SK-N-SH (cell line): ENCODE measurements around the gene NKD1. TPM values are rescaled to one million over a fixed set of nuclear protein-coding genes. Genes with fewer than 3 reads are reported as not detected.

Experiments used
- CTCF ChIA-PET: fragments of 300-600, 350-600 bp; formaldehyde crosslinking; extraction: SDS; loops from one replicate; lab custom pipeline; 2021; lab: Yijun Ruan, JAX
- POLR2A ChIA-PET: fragments of 350-600 bp; sonication (Branson Sonifier 250); formaldehyde crosslinking; extraction: SDS; loops from one replicate; lab custom pipeline; 2020; ENCODE audit warnings: antibody characterized with exemption, inconsistent platforms; lab: Yijun Ruan, JAX
- DNase-seq: peaks from one replicate; pipeline ENCODE4 v3.0.0; 2012
- H2AFZ ChIP-seq: fragments of 200-600 bp; sonication (generic); 2 replicates; pipeline ENCODE4 v1.8.1; 2016; ENCODE audit warnings: antibody characterized with exemption, mild to moderate bottlenecking, low read depth
- H3F3A ChIP-seq: fragments of 200-600 bp; sonication (generic); replicated peaks from 2 replicates; pipeline ENCODE3; 2016; ENCODE audit warnings: antibody characterized with exemption, mild to moderate bottlenecking; ENCODE audit not compliant: insufficient read depth
- H3K27ac ChIP-seq, 2 experiments: fragments of 200-500 bp in 1 of 2; fragments of 200-600 bp in 1 of 2; sonication (Bioruptor generic) in 1 of 2; sonication (generic), shearing (Covaris generic) in 1 of 2; 2 replicates each; pipeline versions ENCODE4 v1.5.1 to v1.6.1; 2014 to 2016; ENCODE audit warnings: low read depth in 2 of 2, inconsistent platforms in 1 of 2, low read length in 1 of 2, mild to moderate bottlenecking in 1 of 2, mixed read lengths in 1 of 2
- H3K27me3 ChIP-seq: fragments of 200-600 bp; sonication (generic), shearing (Covaris generic); 2 replicates; pipeline ENCODE4 v1.6.1; 2016; ENCODE audit warnings: mixed run types; ENCODE audit not compliant: insufficient read depth
- H3K36me3 ChIP-seq, 2 experiments: fragments of 200-500 bp in 1 of 2; fragments of 200-600 bp in 1 of 2; sonication (Bioruptor generic) in 1 of 2; sonication (generic) in 1 of 2; replicated peaks in 1 of 2; 2 replicates each; pipeline versions ENCODE3 to v1.5.1; 2014 to 2016; ENCODE audit warnings: low read length in 1 of 2, mild to moderate bottlenecking in 1 of 2; ENCODE audit not compliant: insufficient read depth in 2 of 2, control insufficient read depth in 1 of 2
- H3K4me1 ChIP-seq, 2 experiments: fragments of 200-500 bp in 1 of 2; fragments of 200-600 bp in 1 of 2; sonication (Bioruptor generic) in 1 of 2; sonication (generic), shearing (Covaris generic) in 1 of 2; 2 replicates each; pipeline versions ENCODE4 v1.5.1 to v1.6.1; 2014 to 2016; ENCODE audit warnings: low read depth in 1 of 2, low read length in 1 of 2, mixed run types in 1 of 2; ENCODE audit not compliant: insufficient read depth in 2 of 2, control insufficient read depth in 1 of 2
- H3K4me2 ChIP-seq: fragments of 200-600 bp; sonication (generic), shearing (Covaris generic); 2 replicates; pipeline ENCODE4 v1.6.1; 2017; ENCODE audit warnings: mixed run types
- H3K4me3 ChIP-seq, 2 experiments: fragments of 200-500 bp in 1 of 2; fragments of 200-600 bp in 1 of 2; sonication (Bioruptor generic) in 1 of 2; sonication (generic), shearing (Covaris generic) in 1 of 2; 2 replicates each; pipeline versions ENCODE4 v1.5.1 to v1.8.1; 2014 to 2016; ENCODE audit warnings: low read depth in 2 of 2, inconsistent platforms in 1 of 2, low read length in 1 of 2, mild to moderate bottlenecking in 1 of 2, mixed read lengths in 1 of 2, moderate library complexity in 1 of 2
- H3K79me2 ChIP-seq: fragments of 200-600 bp; sonication (generic); 2 replicates; pipeline ENCODE4 v1.8.1; 2017; ENCODE audit warnings: mild to moderate bottlenecking; ENCODE audit not compliant: insufficient read depth
- H3K9ac ChIP-seq: fragments of 200-600 bp; sonication (generic); 2 replicates; pipeline ENCODE4 v1.6.1; 2017; ENCODE audit warnings: mixed run types
- H3K9me2 ChIP-seq: fragments of 200-600 bp; sonication (generic); 2 replicates; pipeline ENCODE4 v1.6.1; 2017; ENCODE audit warnings: mixed run types
- H3K9me3 ChIP-seq: fragments of 200-600 bp; sonication (generic); 2 replicates; pipeline ENCODE4 v1.6.1; 2017; ENCODE audit warnings: mixed run types, mild to moderate bottlenecking, moderate library complexity
- H4K20me1 ChIP-seq: fragments of 200-600 bp; sonication (generic); 2 replicates; pipeline ENCODE4 v1.6.1; 2017; ENCODE audit warnings: mild to moderate bottlenecking, mixed run types; ENCODE audit not compliant: insufficient read depth
- CHD2 ChIP-seq: fragments of 150-350 bp; IDR thresholded peaks from 2 replicates; pipeline ENCODE4 v1.6.1; 2018; ENCODE audit warnings: low read length; ENCODE audit not compliant: partially characterized antibody
- EP300 ChIP-seq, 2 experiments: IDR thresholded peaks; 2 replicates each; pipeline versions ENCODE4 v1.4.0 to v1.6.1; 2012; ENCODE audit warnings: borderline replicate concordance in 1 of 2, low read depth in 1 of 2, low read length in 1 of 2
- FOXJ3 ChIP-seq: sonication (generic); formaldehyde crosslinking; IDR thresholded peaks from 2 replicates; pipeline ENCODE4 v1.5.1; 2020; ENCODE audit warnings: mild to moderate bottlenecking, missing genetic modification reagents
- JUND ChIP-seq: IDR thresholded peaks from 2 replicates; pipeline ENCODE4 v1.4.0; 2012
- NFIC ChIP-seq: IDR thresholded peaks from 2 replicates; pipeline ENCODE4 v1.4.0; 2012; ENCODE audit warnings: borderline replicate concordance
- NRF1 ChIP-seq: IDR thresholded peaks from 2 replicates; pipeline ENCODE4 v1.6.1; 2012; ENCODE audit warnings: low read depth, mild to moderate bottlenecking, low read length
- RAD21 ChIP-seq: IDR thresholded peaks from 2 replicates; pipeline ENCODE4 v1.6.1; 2012; ENCODE audit warnings: mild to moderate bottlenecking, low read length
- SMC3 ChIP-seq: IDR thresholded peaks from 2 replicates; pipeline ENCODE4 v1.6.1; 2012; ENCODE audit warnings: low read depth, low read length, improper control_type of control experiment
- TCF12 ChIP-seq: IDR thresholded peaks from 2 replicates; pipeline ENCODE4 v1.4.0; 2012
- YY1 ChIP-seq: IDR thresholded peaks from 2 replicates; pipeline ENCODE4 v1.4.0; 2012; ENCODE audit warnings: low read depth, mild to moderate bottlenecking
- WGBS: methylation state at CpG from one replicate; pipeline ENCODE4 v1.1.6; 2017; ENCODE audit warnings: low lambda C conversion rate; 5-methylcytosine and 5-hydroxymethylcytosine counted together
- polyA plus RNA-seq, 3 experiments: library from polyadenylated mRNA; depleted of rRNA; stranded (reverse); fragments of >200 nt; gene quantifications; 2 replicates each; pipeline ENCODE4 v1.2.3, GENCODE V29; 2012
- TF ChIP-seq, protein P1 (sequence below): IDR thresholded peaks from 2 replicates; pipeline ENCODE4; 2012
- TF ChIP-seq, protein P2 (sequence below): IDR thresholded peaks from 2 replicates; pipeline ENCODE4 v1.6.1; 2012; ENCODE audit warnings: mild to moderate bottlenecking, low read depth, low read length, moderate library complexity
- TF ChIP-seq, protein P3 (sequence below): IDR thresholded peaks from 2 replicates; pipeline ENCODE4 v1.4.0; 2012; ENCODE audit warnings: low read depth, borderline replicate concordance
- TF ChIP-seq, protein P4 (sequence below): IDR thresholded peaks from 2 replicates; pipeline ENCODE4 v1.4.0; 2012; ENCODE audit warnings: low read depth

The NKD1 gene
- polyA plus RNA-seq, 1 of the 3 experiments (the other 2 are of a cell fraction) = 0.02 TPM

DNA sequence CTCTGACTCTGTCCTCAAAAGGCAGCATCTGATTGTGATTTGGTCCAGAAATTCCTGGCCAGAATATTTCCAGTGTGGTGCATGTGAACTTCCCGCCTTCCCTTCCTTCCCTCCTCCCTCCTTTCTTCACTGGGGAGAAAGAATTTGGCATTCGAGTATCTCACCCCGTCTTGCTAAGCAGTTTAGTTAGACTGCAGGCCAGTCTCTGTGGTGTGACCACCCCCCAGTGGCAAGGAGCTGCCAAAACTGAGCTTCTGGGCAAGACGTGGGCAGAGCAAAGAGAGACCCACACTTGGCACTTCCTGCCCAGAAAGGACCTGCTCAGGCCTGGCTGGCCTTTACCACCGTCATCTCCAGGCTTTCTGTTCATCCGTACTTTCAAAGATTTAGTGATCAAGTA, 96.5 kb downstream of the NKD1 start:
- H3K4me1 ChIP-seq = peaks cover 0 to 4% of the 10 kb centered on the region in 2 experiments; a peak in 1 of 4 replicates
- no peaks in the 10 kb centered on the region for H3K27me3 ChIP-seq
- 47% methylated on average over 6 of the region's 6 CpGs for WGBS
- no peaks in the 10 kb centered on the region for H3F3A ChIP-seq
- CTCF ChIA-PET = interaction anchor here (0.6 to 1.3 kb wide), 8 partner anchors 9 to 272 kb away, joined by 3 to 7 read pairs (median 3); no protein-coding TSS in a partner anchor
- H3K9me3 ChIP-seq = no peaks in the 10 kb centered on the region
- no peaks in the 10 kb centered on the region for H3K36me3 ChIP-seq
- no peak overlapping the region for H2AFZ ChIP-seq
- DNase-seq = peak; percentile 61
- no peaks in the 10 kb centered on the region for H4K20me1 ChIP-seq
- no peaks in the 10 kb centered on the region for H3K9me2 ChIP-seq
- no peak overlapping the region for H3K4me3 ChIP-seq
- no peak overlapping the region for H3K9ac ChIP-seq
- TF ChIP-seq SMC3 (peak; percentile 16; the same call in 1 of the 2 replicates), RAD21 (peak; percentile 65)
- TF ChIP-seq, protein P1, sequence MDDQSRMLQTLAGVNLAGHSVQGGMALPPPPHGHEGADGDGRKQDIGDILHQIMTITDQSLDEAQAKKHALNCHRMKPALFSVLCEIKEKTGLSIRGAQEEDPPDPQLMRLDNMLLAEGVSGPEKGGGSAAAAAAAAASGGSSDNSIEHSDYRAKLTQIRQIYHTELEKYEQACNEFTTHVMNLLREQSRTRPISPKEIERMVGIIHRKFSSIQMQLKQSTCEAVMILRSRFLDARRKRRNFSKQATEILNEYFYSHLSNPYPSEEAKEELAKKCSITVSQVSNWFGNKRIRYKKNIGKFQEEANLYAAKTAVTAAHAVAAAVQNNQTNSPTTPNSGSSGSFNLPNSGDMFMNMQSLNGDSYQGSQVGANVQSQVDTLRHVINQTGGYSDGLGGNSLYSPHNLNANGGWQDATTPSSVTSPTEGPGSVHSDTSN = no peak
- no peak overlapping the region for H3K27ac ChIP-seq
- no peaks in the 10 kb centered on the region for H3K79me2 ChIP-seq
- POLR2A ChIA-PET = interaction anchor here (1.0 kb wide), 1 partner anchor 271 kb away, joined by 3 read pairs; no protein-coding TSS in a partner anchor
- no peak overlapping the region for H3K4me2 ChIP-seq

DNA sequence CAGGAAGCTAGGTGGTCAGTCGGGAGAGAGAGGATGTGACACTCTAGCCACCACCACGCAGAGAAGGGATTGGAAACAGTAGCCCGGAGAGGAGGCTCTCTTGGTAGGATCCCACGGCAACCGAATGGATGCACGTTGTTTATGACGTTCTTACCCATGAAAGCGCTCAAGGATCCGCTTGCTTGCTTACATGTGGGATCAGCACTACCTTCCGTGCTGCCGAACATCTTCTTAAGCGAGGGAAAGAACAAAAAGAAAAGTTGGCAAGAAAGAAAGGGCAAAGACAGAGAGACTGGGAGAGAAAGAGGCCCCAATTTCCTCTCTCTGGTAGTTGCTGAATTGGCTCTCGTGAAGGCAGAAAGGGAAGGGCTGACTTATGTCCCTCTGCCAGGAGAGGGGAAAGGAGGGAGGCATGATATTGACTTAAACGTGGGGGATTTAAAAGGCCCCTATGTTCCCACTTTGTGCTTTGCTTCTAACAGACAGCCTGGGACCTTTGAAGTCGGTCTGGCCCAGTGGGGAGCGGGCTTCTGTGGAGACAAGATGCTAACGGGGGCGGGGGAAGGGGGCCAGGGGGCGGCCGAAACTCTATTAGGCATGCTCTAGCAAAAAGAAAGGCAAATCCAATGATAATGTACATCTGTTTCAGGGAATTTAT, 97.5 kb downstream of the NKD1 start:
- Histone ChIP-seq H3K36me3 (no peaks in the 10 kb centered on the region), H3K9me3 (no peaks in the 10 kb centered on the region), H3K4me3 (no peak overlapping the region), H3K27me3 (no peaks in the 10 kb centered on the region), H3K4me1 (peaks cover 0 to 4% of the 10 kb centered on the region in 2 experiments; a peak in 1 of 4 replicates), H3K9me2 (no peaks in the 10 kb centered on the region)
- WGBS = 65% methylated on average over 20 of the region's 20 CpGs
- POLR2A ChIA-PET = no interaction called here
- TF ChIP-seq EP300 (IDR thresholded peaks at IDR 0.05; ENCODE audit: borderline replicate concordance in 1 of 2, low read depth in 1 of 2, low read length in 1 of 2) = no peak
- TF ChIP-seq, all 33 proteins: peak for 0
- no peak overlapping the region for H3K4me2 ChIP-seq
- no peak overlapping the region for H3K9ac ChIP-seq
- no peak overlapping the region for H3K27ac ChIP-seq
- H3K79me2 ChIP-seq = no peaks in the 10 kb centered on the region
- H4K20me1 ChIP-seq = no peaks in the 10 kb centered on the region
- CTCF ChIA-PET = interaction anchor here (0.6 to 1.3 kb wide), 6 partner anchors 10 to 291 kb away, joined by 3 to 4 read pairs (median 3); no protein-coding TSS in a partner anchor
- no peak for DNase-seq
- no peaks in the 10 kb centered on the region for H3F3A ChIP-seq
- H2AFZ ChIP-seq = no peak overlapping the region

DNA sequence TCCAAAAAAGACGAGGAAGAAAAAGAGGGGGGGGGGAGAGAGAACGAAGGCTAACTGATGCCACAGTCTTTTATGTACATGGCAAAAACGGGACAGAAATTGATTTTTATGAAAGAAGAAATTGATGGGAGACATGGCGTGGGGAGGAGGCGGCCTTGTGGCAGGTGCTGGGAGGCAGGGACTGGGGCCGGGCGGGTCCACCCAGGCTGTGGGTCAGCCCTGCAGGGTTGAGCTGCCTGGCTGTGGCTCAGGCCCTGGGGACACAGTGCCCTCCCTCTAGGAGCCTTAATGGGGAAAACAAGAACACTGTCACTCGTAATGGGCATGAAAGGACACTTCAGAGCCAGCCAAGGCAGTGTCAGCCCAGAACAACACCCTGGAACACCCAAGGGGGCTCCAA, 98.1 kb downstream of the NKD1 start:
- no peaks in the 10 kb centered on the region for H3K79me2 ChIP-seq
- H3K9me3 ChIP-seq = no peaks in the 10 kb centered on the region
- CTCF ChIA-PET = interaction anchor here (0.6 to 1.0 kb wide), 3 partner anchors 20 to 292 kb away, joined by 3 to 4 read pairs (median 3); no protein-coding TSS in a partner anchor
- no peaks in the 10 kb centered on the region for H3K27me3 ChIP-seq
- no peaks in the 10 kb centered on the region for H4K20me1 ChIP-seq
- H3K36me3 ChIP-seq = no peaks in the 10 kb centered on the region
- no peak overlapping the region for H3K9ac ChIP-seq
- no peak overlapping the region for H2AFZ ChIP-seq
- peaks cover 0 to 4% of the 10 kb centered on the region in 2 experiments; a peak in 1 of 4 replicates for H3K4me1 ChIP-seq
- H3K4me3 ChIP-seq = no peak overlapping the region
- POLR2A ChIA-PET = no interaction called here
- H3K27ac ChIP-seq = no peak overlapping the region
- no peaks in the 10 kb centered on the region for H3F3A ChIP-seq
- 43% methylated on average over 8 of the region's 8 CpGs for WGBS
- no peak overlapping the region for H3K4me2 ChIP-seq
- no peaks in the 10 kb centered on the region for H3K9me2 ChIP-seq
- DNase-seq = no peak
- TF ChIP-seq TCF12 (no peak), NFIC (no peak), YY1 (no peak), JUND (no peak), RAD21 (no peak), NRF1 (no peak), SMC3 (no peak), FOXJ3 (CRISPR knock-in tag) (no peak), CHD2 (no peak)
- TF ChIP-seq, protein P2, sequence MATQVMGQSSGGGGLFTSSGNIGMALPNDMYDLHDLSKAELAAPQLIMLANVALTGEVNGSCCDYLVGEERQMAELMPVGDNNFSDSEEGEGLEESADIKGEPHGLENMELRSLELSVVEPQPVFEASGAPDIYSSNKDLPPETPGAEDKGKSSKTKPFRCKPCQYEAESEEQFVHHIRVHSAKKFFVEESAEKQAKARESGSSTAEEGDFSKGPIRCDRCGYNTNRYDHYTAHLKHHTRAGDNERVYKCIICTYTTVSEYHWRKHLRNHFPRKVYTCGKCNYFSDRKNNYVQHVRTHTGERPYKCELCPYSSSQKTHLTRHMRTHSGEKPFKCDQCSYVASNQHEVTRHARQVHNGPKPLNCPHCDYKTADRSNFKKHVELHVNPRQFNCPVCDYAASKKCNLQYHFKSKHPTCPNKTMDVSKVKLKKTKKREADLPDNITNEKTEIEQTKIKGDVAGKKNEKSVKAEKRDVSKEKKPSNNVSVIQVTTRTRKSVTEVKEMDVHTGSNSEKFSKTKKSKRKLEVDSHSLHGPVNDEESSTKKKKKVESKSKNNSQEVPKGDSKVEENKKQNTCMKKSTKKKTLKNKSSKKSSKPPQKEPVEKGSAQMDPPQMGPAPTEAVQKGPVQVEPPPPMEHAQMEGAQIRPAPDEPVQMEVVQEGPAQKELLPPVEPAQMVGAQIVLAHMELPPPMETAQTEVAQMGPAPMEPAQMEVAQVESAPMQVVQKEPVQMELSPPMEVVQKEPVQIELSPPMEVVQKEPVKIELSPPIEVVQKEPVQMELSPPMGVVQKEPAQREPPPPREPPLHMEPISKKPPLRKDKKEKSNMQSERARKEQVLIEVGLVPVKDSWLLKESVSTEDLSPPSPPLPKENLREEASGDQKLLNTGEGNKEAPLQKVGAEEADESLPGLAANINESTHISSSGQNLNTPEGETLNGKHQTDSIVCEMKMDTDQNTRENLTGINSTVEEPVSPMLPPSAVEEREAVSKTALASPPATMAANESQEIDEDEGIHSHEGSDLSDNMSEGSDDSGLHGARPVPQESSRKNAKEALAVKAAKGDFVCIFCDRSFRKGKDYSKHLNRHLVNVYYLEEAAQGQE = no peak
- TF ChIP-seq, protein P3, sequence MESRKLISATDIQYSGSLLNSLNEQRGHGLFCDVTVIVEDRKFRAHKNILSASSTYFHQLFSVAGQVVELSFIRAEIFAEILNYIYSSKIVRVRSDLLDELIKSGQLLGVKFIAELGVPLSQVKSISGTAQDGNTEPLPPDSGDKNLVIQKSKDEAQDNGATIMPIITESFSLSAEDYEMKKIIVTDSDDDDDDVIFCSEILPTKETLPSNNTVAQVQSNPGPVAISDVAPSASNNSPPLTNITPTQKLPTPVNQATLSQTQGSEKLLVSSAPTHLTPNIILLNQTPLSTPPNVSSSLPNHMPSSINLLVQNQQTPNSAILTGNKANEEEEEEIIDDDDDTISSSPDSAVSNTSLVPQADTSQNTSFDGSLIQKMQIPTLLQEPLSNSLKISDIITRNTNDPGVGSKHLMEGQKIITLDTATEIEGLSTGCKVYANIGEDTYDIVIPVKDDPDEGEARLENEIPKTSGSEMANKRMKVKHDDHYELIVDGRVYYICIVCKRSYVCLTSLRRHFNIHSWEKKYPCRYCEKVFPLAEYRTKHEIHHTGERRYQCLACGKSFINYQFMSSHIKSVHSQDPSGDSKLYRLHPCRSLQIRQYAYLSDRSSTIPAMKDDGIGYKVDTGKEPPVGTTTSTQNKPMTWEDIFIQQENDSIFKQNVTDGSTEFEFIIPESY = no peak
- TF ChIP-seq, protein P4, sequence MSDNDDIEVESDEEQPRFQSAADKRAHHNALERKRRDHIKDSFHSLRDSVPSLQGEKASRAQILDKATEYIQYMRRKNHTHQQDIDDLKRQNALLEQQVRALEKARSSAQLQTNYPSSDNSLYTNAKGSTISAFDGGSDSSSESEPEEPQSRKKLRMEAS = no peak
